ENCODE results near the gene KCTD21. TPM values are rescaled to one million over a fixed set of nuclear protein-coding genes. Genes with fewer than 3 reads are reported as not detected.

Gene KCTD21
- total RNA-seq, 1 experiment from 2014 or later: 3.0 TPM

DNA sequence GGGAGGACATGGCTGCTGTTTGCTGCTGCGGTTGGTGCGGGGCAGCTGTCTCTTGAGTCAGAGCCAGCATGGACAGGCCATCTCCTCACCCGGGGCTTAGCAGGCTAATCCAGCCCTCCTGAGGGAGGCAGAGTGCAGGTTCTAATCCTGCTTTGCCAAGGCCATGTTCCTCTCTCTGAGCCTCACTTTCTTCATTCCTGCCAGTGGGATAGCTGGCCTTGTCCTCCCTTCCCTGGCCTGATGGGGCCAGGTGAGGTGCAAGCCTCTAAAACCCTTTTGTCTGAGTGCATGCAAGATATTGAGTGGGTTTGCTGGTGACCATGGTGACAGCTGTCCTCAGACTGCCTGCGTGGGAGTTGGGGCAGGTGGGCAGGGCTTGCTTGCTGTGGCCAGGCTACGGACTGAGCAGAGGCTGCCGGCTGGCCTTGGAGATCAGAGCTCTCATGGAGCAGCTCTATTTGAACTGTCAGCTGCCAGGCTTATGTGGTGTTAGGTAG, 3.8 kb upstream of the KCTD21 start:
- intact Hi-C loops (cut with micrococcal nuclease): no loop called here
- DNase-seq (ENCODE audit: low read depth, low spot score): no peak
- Histone ChIP-seq H3K36me3 (ENCODE audit: control insufficient read depth in 1 of 2, insufficient read depth in 2 of 2, low read length in 2 of 2) (no peaks in the 10 kb centered on the region), H3K4me2 (ENCODE audit: low read length) (no peak overlapping the region), H3K27me3 (ENCODE audit: insufficient read depth, low read length) (no peaks in the 10 kb centered on the region), H3K27ac (ENCODE audit: low read depth, low read length) (no peak overlapping the region), H3K9ac (ENCODE audit: low read length) (no peak overlapping the region), H3K79me2 (ENCODE audit: insufficient read depth, low read length) (no peaks in the 10 kb centered on the region), H3K4me3 (replicated peaks in 1 of 2; ENCODE audit: low read depth in 1 of 2, low read length in 2 of 2) (no peak overlapping the region), H2AFZ (ENCODE audit: low read depth, low read length, poor library complexity, severe bottlenecking) (no peak overlapping the region), H3K4me1 (ENCODE audit: control insufficient read depth in 1 of 2, insufficient read depth in 2 of 2, low read length in 2 of 2) (peaks cover 3 to 26% of the 10 kb centered on the region in 2 experiments; a peak in 2 of 4 replicates), H4K20me1 (ENCODE audit: insufficient read depth) (no peaks in the 10 kb centered on the region), H3K9me3 (ENCODE audit: control insufficient read depth in 1 of 2, insufficient read depth in 1 of 2, low read depth in 1 of 2, low read length in 2 of 2) (no peaks in the 10 kb centered on the region), H3K9me2 (ENCODE audit: insufficient read depth) (no peaks in the 10 kb centered on the region)
- ChIA-PET RAD21 (ENCODE audit: low non-redundant PET in 1 of 2, low total read pairs in 2 of 2, uncharacterized antibody in 2 of 2, unreplicated experiment in 2 of 2) (interaction anchor here in 1 of 2 experiments (0.6 kb wide), 1 partner anchor 19 kb away, joined by 3 read pairs; no protein-coding TSS in a partner anchor), CTCF (no interaction called here), POLR2A (no interaction called here)
- no peak for ATAC-seq
- TF ChIP-seq POLR2A (IDR thresholded peaks at IDR 0.05; ENCODE audit: borderline replicate concordance, extremely low read depth, insufficient read depth, insufficient read length): no peak
- TF ChIP-seq ELF1 (IDR thresholded peaks at IDR 0.05; ENCODE audit: borderline replicate concordance, low read depth): no peak
- TF ChIP-seq CEBPB (IDR thresholded peaks at IDR 0.05; ENCODE audit: low read depth): no peak
- no peak for TF ChIP-seq YY1 (IDR thresholded peaks at IDR 0.05; ENCODE audit: extremely low read depth, insufficient replicate concordance, low read depth, low read length)
- TF ChIP-seq, protein P1, sequence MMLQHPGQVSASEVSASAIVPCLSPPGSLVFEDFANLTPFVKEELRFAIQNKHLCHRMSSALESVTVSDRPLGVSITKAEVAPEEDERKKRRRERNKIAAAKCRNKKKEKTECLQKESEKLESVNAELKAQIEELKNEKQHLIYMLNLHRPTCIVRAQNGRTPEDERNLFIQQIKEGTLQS (IDR thresholded peaks at IDR 0.05): no peak
- no peak for TF ChIP-seq SRF (IDR thresholded peaks at IDR 0.05; ENCODE audit: low read depth)
- no TSS peak for BruUV-seq (replicated peaks)

GRCh38 chr11:78190871-78191538, 2.6 kb upstream of the KCTD21 start:
- no peak overlapping the region for H3K4me2 ChIP-seq (ENCODE audit: low read length)
- H3K9ac ChIP-seq (ENCODE audit: low read length): no peak overlapping the region
- H3K27me3 ChIP-seq (ENCODE audit: insufficient read depth, low read length): no peaks in the 10 kb centered on the region
- no peaks in the 10 kb centered on the region for H4K20me1 ChIP-seq (ENCODE audit: insufficient read depth)
- H3K4me1 ChIP-seq (ENCODE audit: control insufficient read depth in 1 of 2, insufficient read depth in 2 of 2, low read length in 2 of 2): peaks cover 4 to 38% of the 10 kb centered on the region in 2 experiments
- TF ChIP-seq SP1 (IDR thresholded peaks at IDR 0.05; ENCODE audit: low read depth): no peak
- TF ChIP-seq RAD21 (IDR thresholded peaks at IDR 0.05; ENCODE audit: low read depth): no peak
- TF ChIP-seq ELF1 (IDR thresholded peaks at IDR 0.05; ENCODE audit: borderline replicate concordance, low read depth): no peak
- no peak for TF ChIP-seq SIN3A (IDR thresholded peaks at IDR 0.05; ENCODE audit: low read depth)
- TF ChIP-seq ZNF274 (IDR thresholded peaks at IDR 0.05; ENCODE audit: low read depth, low read length): no peak
- ChIA-PET RAD21 (ENCODE audit: low non-redundant PET in 1 of 2, low total read pairs in 2 of 2, uncharacterized antibody in 2 of 2, unreplicated experiment in 2 of 2) (no interaction called here), POLR2A (interaction anchor here (0.6 kb wide), 1 partner anchor 76 kb away, joined by 3 read pairs; no protein-coding TSS in a partner anchor), CTCF (no interaction called here)
- H3K36me3 ChIP-seq (ENCODE audit: control insufficient read depth in 1 of 2, insufficient read depth in 2 of 2, low read length in 2 of 2): no peaks in the 10 kb centered on the region
- H3K4me3 ChIP-seq (replicated peaks in 1 of 2; ENCODE audit: low read depth in 1 of 2, low read length in 2 of 2): no peak overlapping the region
- no peaks in the 10 kb centered on the region for H3K79me2 ChIP-seq (ENCODE audit: insufficient read depth, low read length)
- H3K27ac ChIP-seq (ENCODE audit: low read depth, low read length): no peak overlapping the region
- intact Hi-C loops (cut with micrococcal nuclease): no loop called here
- H3K9me2 ChIP-seq (ENCODE audit: insufficient read depth): no peaks in the 10 kb centered on the region
- no peaks in the 10 kb centered on the region for H3K9me3 ChIP-seq (ENCODE audit: control insufficient read depth in 1 of 2, insufficient read depth in 1 of 2, low read depth in 1 of 2, low read length in 2 of 2)
- ATAC-seq: no peak
- no peak overlapping the region for H2AFZ ChIP-seq (ENCODE audit: low read depth, low read length, poor library complexity, severe bottlenecking)
- DNase-seq (ENCODE audit: low read depth, low spot score): no peak
- no TSS peak for BruUV-seq (replicated peaks)

Measured in HCT116 (cell line).